Muscle of leg (tissue), 11 donors: ENCODE measurements around the gene KCNMA1. TPM values are rescaled to one million over a fixed set of nuclear protein-coding genes. Genes with fewer than 3 reads are reported as not detected.

ENCODE experiments used
- DNase-seq: peaks from one replicate; pipeline ENCODE4 v3.0.0; 2013
- H3K27ac ChIP-seq: one replicate; pipeline ENCODE4 v1.5.1; 2013; ENCODE audit warnings: mild to moderate bottlenecking, low read length, control low read depth
- H3K27me3 ChIP-seq: one replicate; pipeline ENCODE4 v1.6.1; 2013; ENCODE audit warnings: low read length; ENCODE audit not compliant: control insufficient read depth, insufficient read depth
- H3K36me3 ChIP-seq: one replicate; pipeline ENCODE4 v1.6.1; 2013; ENCODE audit warnings: low read length; ENCODE audit not compliant: control insufficient read depth, insufficient read depth
- H3K4me1 ChIP-seq: one replicate; pipeline ENCODE4 v1.6.1; 2013; ENCODE audit warnings: low read length; ENCODE audit not compliant: control insufficient read depth, insufficient read depth
- H3K4me3 ChIP-seq: one replicate; pipeline ENCODE4 v1.5.1; 2013; ENCODE audit warnings: low read length, control low read depth
- H3K9me3 ChIP-seq: replicated peaks from 2 replicates; pipeline ENCODE4 v1.6.1; 2013; ENCODE audit warnings: low read depth, low read length; ENCODE audit not compliant: control insufficient read depth
- WGBS: methylation state at CpG from one replicate; pipeline ENCODE4 v1.1.5; 2013; ENCODE audit warnings: missing lambda C conversion rate; ENCODE audit not compliant: insufficient coverage; 5-methylcytosine and 5-hydroxymethylcytosine counted together
- polyA plus RNA-seq, 8 donors: library from polyadenylated mRNA; unstranded; fragments of 120-200 nt; gene quantifications; one replicate each; pipeline versions ENCODE4 v1.2.1 to v1.2.3, GENCODE V29; 2013; ENCODE audit warnings: inconsistent platforms in 1 of 8, low replicate concordance in 1 of 8; ENCODE audit not compliant: insufficient read length in 8 of 8, insufficient read depth in 1 of 8
- total RNA-seq: library from RNA; stranded (reverse); fragments of 120-200 nt; gene quantifications from one replicate; pipeline ENCODE4 v1.2.4, GENCODE V29; 2013

Gene KCNMA1
- total and polyA plus RNA-seq, 9 donors, result 12.7 to 23.3 (median 18.2) TPM

- Histone ChIP-seq H3K27ac (no peak overlapping the region), H3K9me3 (no peaks in the 10 kb centered on the region), H3K4me3 (no peak overlapping the region), H3K36me3 (no peaks in the 10 kb centered on the region), H3K4me1 (no peaks in the 10 kb centered on the region), H3K27me3 (no peaks in the 10 kb centered on the region)
- WGBS, result 85% methylated on average over 3 of the region's 7 CpGs
- no peak for DNase-seq
Observed at GRCh38 chr10:77588886-77589285, 48.7 kb downstream of the KCNMA1 start.

GRCh38 chr10:77587416-77587790 is 50.2 kb downstream of the KCNMA1 start:
- 89% methylated on average over 3 of the region's 3 CpGs for WGBS

GRCh38 chr10:77586719-77587415 is 50.7 kb downstream of the KCNMA1 start:
- peak; percentile 48 for DNase-seq
- Histone ChIP-seq H3K4me3 (no peak overlapping the region), H3K4me1 (no peaks in the 10 kb centered on the region)

More at GRCh38 chr10:77587416-77587790, 50.2 kb downstream of the KCNMA1 start:
- Histone ChIP-seq H3K4me1 (no peaks in the 10 kb centered on the region), H3K36me3 (no peaks in the 10 kb centered on the region), H3K27ac (no peak overlapping the region), H3K9me3 (no peaks in the 10 kb centered on the region), H3K27me3 (no peaks in the 10 kb centered on the region), H3K4me3 (no peak overlapping the region)
- no peak for DNase-seq

GRCh38 chr10:77584938-77585337 is 52.7 kb downstream of the KCNMA1 start:
- no peak overlapping the region for H3K4me3 ChIP-seq
- H3K36me3 ChIP-seq, result no peaks in the 10 kb centered on the region
- DNase-seq, result no peak
- no peaks in the 10 kb centered on the region for H3K9me3 ChIP-seq
- H3K27ac ChIP-seq, result no peak overlapping the region
- H3K4me1 ChIP-seq, result no peaks in the 10 kb centered on the region
- no peaks in the 10 kb centered on the region for H3K27me3 ChIP-seq
- WGBS, result 72% methylated on average over 3 of the region's 6 CpGs

More at GRCh38 chr10:77586719-77587415, 50.7 kb downstream of the KCNMA1 start:
- WGBS, result 60% methylated on average over 3 of the region's 7 CpGs
- no peaks in the 10 kb centered on the region for H3K9me3 ChIP-seq
- H3K36me3 ChIP-seq, result no peaks in the 10 kb centered on the region
- no peak overlapping the region for H3K27ac ChIP-seq
- H3K27me3 ChIP-seq, result no peaks in the 10 kb centered on the region

- Histone ChIP-seq H3K36me3 (no peaks in the 10 kb centered on the region), H3K9me3 (no peaks in the 10 kb centered on the region), H3K27ac (no peak overlapping the region), H3K27me3 (no peaks in the 10 kb centered on the region), H3K4me1 (peaks cover 6% of the 10 kb centered on the region), H3K4me3 (no peak overlapping the region)
- DNase-seq, result no peak
Observed at GRCh38 chr10:77583527-77583926, 54.1 kb downstream of the KCNMA1 start.

GRCh38 chr10:77582710-77583115 is 54.9 kb downstream of the KCNMA1 start:
- H3K27ac ChIP-seq, result no peak overlapping the region

GRCh38 chr10:77581738-77582137 is 55.9 kb downstream of the KCNMA1 start:
- no peak for DNase-seq
- Histone ChIP-seq H3K9me3 (no peaks in the 10 kb centered on the region), H3K4me3 (no peak overlapping the region), H3K36me3 (no peaks in the 10 kb centered on the region), H3K27me3 (no peaks in the 10 kb centered on the region), H3K4me1 (peaks cover 19% of the 10 kb centered on the region), H3K27ac (no peak overlapping the region)
- WGBS, result 89% methylated on average over 3 of the region's 4 CpGs

More at GRCh38 chr10:77582710-77583115, 54.9 kb downstream of the KCNMA1 start:
- no peak for DNase-seq
- no peaks in the 10 kb centered on the region for H3K9me3 ChIP-seq
- no peaks in the 10 kb centered on the region for H3K27me3 ChIP-seq
- no peak overlapping the region for H3K4me3 ChIP-seq
- WGBS, result 92% methylated on average over 4 of the region's 4 CpGs
- H3K36me3 ChIP-seq, result no peaks in the 10 kb centered on the region
- H3K4me1 ChIP-seq, result peaks cover 14% of the 10 kb centered on the region

- Histone ChIP-seq H3K4me3 (no peak overlapping the region), H3K27me3 (no peaks in the 10 kb centered on the region), H3K27ac (no peak overlapping the region), H3K36me3 (no peaks in the 10 kb centered on the region), H3K9me3 (no peaks in the 10 kb centered on the region), H3K4me1 (peaks cover 31% of the 10 kb centered on the region)
- 100% methylated on average over 1 of the region's 2 CpGs for WGBS
- DNase-seq, result no peak
Observed at GRCh38 chr10:77580482-77580881, 57.1 kb downstream of the KCNMA1 start.

GRCh38 chr10:77578583-77579227 is 58.9 kb downstream of the KCNMA1 start:
- WGBS, result 70% methylated on average over 6 of the region's 7 CpGs
- H3K4me1 ChIP-seq, result peaks cover 32% of the 10 kb centered on the region
- no peak overlapping the region for H3K4me3 ChIP-seq
- no peak for DNase-seq
- H3K36me3 ChIP-seq, result no peaks in the 10 kb centered on the region
- no peak overlapping the region for H3K27ac ChIP-seq
- no peaks in the 10 kb centered on the region for H3K27me3 ChIP-seq
- H3K9me3 ChIP-seq, result no peaks in the 10 kb centered on the region

- WGBS, result no CpG with 5 or more reads among the region's 1 CpG
- Histone ChIP-seq H3K36me3 (no peaks in the 10 kb centered on the region), H3K4me3 (no peak overlapping the region), H3K4me1 (peaks cover 32% of the 10 kb centered on the region), H3K9me3 (no peaks in the 10 kb centered on the region), H3K27ac (peak overlapping the region; percentile 31), H3K27me3 (no peaks in the 10 kb centered on the region)
- peak; percentile 44 for DNase-seq
Observed at GRCh38 chr10:77577666-77578229, 59.9 kb downstream of the KCNMA1 start.
